ENCODE measurements around the gene CCDC177. TPM values are rescaled to one million over a fixed set of nuclear protein-coding genes. Genes with fewer than 3 reads are reported as not detected.

The CCDC177 gene
- total RNA-seq, 4 donors from 2014 or later: not detected

DNA sequence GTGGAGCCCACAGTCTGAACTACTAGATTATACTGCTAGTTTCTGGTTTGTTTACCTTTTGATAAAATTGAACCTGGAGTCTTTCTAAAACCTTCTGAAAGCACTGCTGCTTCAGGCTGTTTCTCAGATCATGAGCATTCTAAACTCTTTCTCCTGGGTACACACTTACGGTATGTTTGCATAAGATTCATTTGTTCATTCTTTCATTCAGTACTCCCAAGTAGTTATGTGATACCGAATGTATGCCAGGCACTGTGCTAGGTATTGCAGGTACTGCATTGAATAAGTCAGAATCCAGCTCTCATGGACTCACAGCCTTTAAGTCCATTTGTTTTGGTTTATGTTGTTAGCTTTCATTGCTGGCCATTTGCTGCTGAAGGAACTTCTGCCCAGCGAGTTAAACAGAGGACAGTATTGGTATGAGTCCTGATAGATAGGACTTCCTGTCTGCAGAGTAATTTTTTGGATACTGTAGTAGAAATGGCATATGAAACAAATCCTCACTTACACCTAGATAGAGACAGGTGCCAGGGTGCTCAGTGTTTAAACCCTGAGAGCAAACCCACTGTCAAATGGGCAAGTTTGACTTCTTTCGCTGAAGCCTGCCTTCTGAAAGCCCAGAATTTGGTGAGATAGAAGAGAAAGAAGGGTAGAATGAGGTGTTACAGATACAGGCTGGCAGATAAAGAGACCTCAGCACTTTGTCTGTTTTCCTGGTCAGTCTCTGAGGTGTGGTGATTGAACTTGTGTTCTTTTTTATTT lies 38.8 kb upstream of the CCDC177 start:
- no peaks in the 10 kb centered on the region for H3K9me3 ChIP-seq
- no peaks in the 10 kb centered on the region for H3K36me3 ChIP-seq
- peak overlapping the region in 1 of 3 donors; percentile 69 for H3K4me3 ChIP-seq (replicated peaks in 1 of 3)
- peak overlapping the region; percentile 76 to 96 (median 82) for H3K27ac ChIP-seq
- intact Hi-C loops (cut with DNase I): no loop called here
- peaks cover 66 to 67% of the 10 kb centered on the region in 2 donors for H3K4me1 ChIP-seq
- DNase-seq: no peak
- H3K27me3 ChIP-seq: no peaks in the 10 kb centered on the region
- no peak for TF ChIP-seq POLR2A (IDR thresholded peaks at IDR 0.05)
- no peak for TF ChIP-seq CTCF (IDR thresholded peaks at IDR 0.05)
- 63 to 65% methylated on average over 4 of the region's 4 CpGs for WGBS, 2 donors

- TF ChIP-seq POLR2A (IDR thresholded peaks at IDR 0.05) (no peak), CTCF (IDR thresholded peaks at IDR 0.05) (peak in 2 of 6 experiments; percentile 18 to 20)
- Histone ChIP-seq H3K4me1 (peaks cover 59 to 60% of the 10 kb centered on the region in 2 donors), H3K9me3 (no peaks in the 10 kb centered on the region), H3K27me3 (no peaks in the 10 kb centered on the region), H3K27ac (peak overlapping the region; percentile 76 to 96 (median 82)), H3K4me3 (replicated peaks in 1 of 3) (peak overlapping the region in 2 of 3 donors; percentile 18 to 69), H3K36me3 (no peaks in the 10 kb centered on the region)
- no peak for DNase-seq
- intact Hi-C loops (cut with DNase I): no loop called here
- WGBS, 2 donors: 10 to 18% methylated on average over 2 of the region's 2 CpGs
These were observed 38.1 kb upstream of the CCDC177 start for GRCh38 chr14:69612783-69613130.

DNA sequence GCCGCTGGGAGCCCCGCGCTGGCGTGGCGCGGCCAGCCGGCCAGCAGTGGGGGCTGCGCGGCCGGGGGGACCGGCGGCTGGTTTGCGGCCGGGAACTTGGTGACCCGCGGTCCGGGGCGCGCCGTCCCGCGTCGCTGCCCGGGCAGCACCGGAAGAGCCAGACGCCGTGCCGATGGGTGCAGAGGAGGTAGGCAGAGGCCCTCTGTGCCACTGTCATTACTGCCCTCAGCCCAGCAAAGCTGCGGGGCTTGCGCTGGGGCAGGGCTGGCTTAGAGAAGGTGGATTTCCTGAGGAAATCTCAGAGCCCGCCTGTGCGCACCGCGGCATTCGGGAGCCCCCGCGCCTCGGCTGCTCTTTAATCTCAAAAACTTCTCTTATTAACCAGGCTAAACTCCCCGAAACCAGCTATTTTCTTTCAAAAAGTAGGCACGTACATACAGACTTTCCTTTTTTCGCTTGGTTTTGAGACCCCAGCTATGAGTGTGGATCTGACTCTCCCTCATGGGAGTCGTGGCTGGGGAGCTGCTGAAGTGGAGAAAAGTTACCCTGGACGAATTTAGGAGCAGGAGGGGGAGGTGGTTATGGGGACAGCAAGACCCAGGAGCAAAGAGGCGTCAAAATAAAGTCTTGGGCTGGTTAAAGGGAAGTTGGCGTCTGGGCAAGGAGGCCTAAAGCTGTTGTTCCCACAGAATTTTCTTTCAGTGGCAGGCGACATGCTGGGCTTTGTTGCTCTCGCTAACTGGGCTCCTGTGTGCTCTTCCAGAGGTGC lies 37.5 kb upstream of the CCDC177 start:
- H3K4me3 ChIP-seq (replicated peaks in 1 of 3): peak overlapping the region; percentile 13 to 69 (median 18)
- intact Hi-C loops (cut with DNase I): no loop called here
- peak overlapping the region; percentile 76 to 96 (median 82) for H3K27ac ChIP-seq
- TF ChIP-seq POLR2A (IDR thresholded peaks at IDR 0.05) (no peak), CTCF (IDR thresholded peaks at IDR 0.05) (no peak)
- peaks cover 54 to 56% of the 10 kb centered on the region in 2 donors for H3K4me1 ChIP-seq
- no peaks in the 10 kb centered on the region for H3K27me3 ChIP-seq
- peak; percentile 47 to 50 for DNase-seq
- no peaks in the 10 kb centered on the region for H3K9me3 ChIP-seq
- 3 to 4% methylated on average over 18 to 23 of the region's 47 CpGs for WGBS, 2 donors
- no peaks in the 10 kb centered on the region for H3K36me3 ChIP-seq

GRCh38 chr14:69611172-69612013 lies 36.7 kb upstream of the CCDC177 start, which contains the start of gene SUSD6:
Gene SUSD6 (plus strand): TSS chr14:69611596. CDS start chr14:69658593, 46,997 bp downstream.
- 1 to 2% methylated on average over 6 to 9 of the region's 105 CpGs for WGBS, 2 donors
- peak; percentile 91 to 92 for DNase-seq
- Histone ChIP-seq H3K36me3 (no peaks in the 10 kb centered on the region), H3K27me3 (no peaks in the 10 kb centered on the region), H3K4me1 (peaks cover 46 to 49% of the 10 kb centered on the region in 2 donors), H3K9me3 (no peaks in the 10 kb centered on the region), H3K4me3 (replicated peaks in 1 of 3) (peak within 1 kb of the TSS; percentile 13 to 69 (median 27)), H3K27ac (peak within 1 kb of the TSS; percentile 87 to 96 (median 89))
- intact Hi-C loops (cut with DNase I): no loop called here
- TF ChIP-seq POLR2A (IDR thresholded peaks at IDR 0.05) (peak in 1 of 2 donors; percentile 69), CTCF (IDR thresholded peaks at IDR 0.05) (no peak)

Measured in thyroid gland (tissue), 4 donors.